ENCODE measurements around the gene DRG2. TPM values are rescaled to one million over a fixed set of nuclear protein-coding genes. Genes with fewer than 3 reads are reported as not detected.

Gene DRG2
- total RNA-seq, 1 donor from 2014 or later: 40.8 TPM

- Mint-ChIP-seq H3K4me1 (ENCODE audit: unreplicated experiment) (no peaks in the 10 kb centered on the region), H3K9me3 (ENCODE audit: unreplicated experiment) (no peaks in the 10 kb centered on the region), H3K4me3 (ENCODE audit: unreplicated experiment) (no peak overlapping the region), H3K27me3 (ENCODE audit: unreplicated experiment) (no peaks in the 10 kb centered on the region), H3K36me3 (ENCODE audit: unreplicated experiment) (peaks cover 4% of the 10 kb centered on the region), H3K27ac (ENCODE audit: unreplicated experiment) (no peak overlapping the region)
- DNase-seq (ENCODE audit: extremely low spot score, unreplicated experiment): no peak
- TF ChIP-seq CTCF (IDR thresholded peaks at IDR 0.05): no peak
Measured at GRCh38 chr17:18107971-18108370, 20.2 kb downstream of the DRG2 start.

GRCh38 chr17:18108401-18109312 is 20.9 kb downstream of the DRG2 start, which contains the start of gene MYO15A:
Gene MYO15A (plus strand): TSS chr17:18108756. CDS start chr17:18118801, 10,045 bp downstream.
- Mint-ChIP-seq H3K9me3 (ENCODE audit: unreplicated experiment) (no peaks in the 10 kb centered on the region), H3K27ac (ENCODE audit: unreplicated experiment) (no peak within 1 kb of the TSS), H3K4me3 (ENCODE audit: unreplicated experiment) (no peak within 1 kb of the TSS), H3K4me1 (ENCODE audit: unreplicated experiment) (no peaks in the 10 kb centered on the region), H3K27me3 (ENCODE audit: unreplicated experiment) (no peaks in the 10 kb centered on the region), H3K36me3 (ENCODE audit: unreplicated experiment) (peaks cover 4% of the 10 kb centered on the region)
- no peak for DNase-seq (ENCODE audit: extremely low spot score, unreplicated experiment)
- TF ChIP-seq CTCF (IDR thresholded peaks at IDR 0.05): no peak

- no peak for TF ChIP-seq CTCF (IDR thresholded peaks at IDR 0.05)
- H3K27ac Mint-ChIP-seq (ENCODE audit: unreplicated experiment): no peak overlapping the region
- peaks cover 2% of the 10 kb centered on the region for H3K36me3 Mint-ChIP-seq (ENCODE audit: unreplicated experiment)
- H3K27me3 Mint-ChIP-seq (ENCODE audit: unreplicated experiment): no peaks in the 10 kb centered on the region
- no peaks in the 10 kb centered on the region for H3K9me3 Mint-ChIP-seq (ENCODE audit: unreplicated experiment)
- H3K4me1 Mint-ChIP-seq (ENCODE audit: unreplicated experiment): no peaks in the 10 kb centered on the region
- no peak overlapping the region for H3K4me3 Mint-ChIP-seq (ENCODE audit: unreplicated experiment)
- DNase-seq (ENCODE audit: extremely low spot score, unreplicated experiment): no peak
Measured at GRCh38 chr17:18109935-18110485, 22.3 kb downstream of the DRG2 start.

- Mint-ChIP-seq H3K27me3 (ENCODE audit: unreplicated experiment) (no peaks in the 10 kb centered on the region), H3K27ac (ENCODE audit: unreplicated experiment) (no peak overlapping the region), H3K4me1 (ENCODE audit: unreplicated experiment) (no peaks in the 10 kb centered on the region), H3K9me3 (ENCODE audit: unreplicated experiment) (no peaks in the 10 kb centered on the region), H3K36me3 (ENCODE audit: unreplicated experiment) (peaks cover 2% of the 10 kb centered on the region), H3K4me3 (ENCODE audit: unreplicated experiment) (no peak overlapping the region)
- no peak for DNase-seq (ENCODE audit: extremely low spot score, unreplicated experiment)
- no peak for TF ChIP-seq CTCF (IDR thresholded peaks at IDR 0.05)
Measured at GRCh38 chr17:18110636-18111145, 22.9 kb downstream of the DRG2 start.

All from osteocyte (in vitro differentiated cells).